K562 (cell line): ENCODE measurements around the gene PDCD1. TPM values are rescaled to one million over a fixed set of nuclear protein-coding genes. Genes with fewer than 3 reads are reported as not detected.

Source experiments
- ATF1 ChIP-seq, 2 experiments: fragments of 450-650 bp in 1 of 2; IDR thresholded peaks; 2 replicates each; pipeline ENCODE4 v1.6.1; 2016; ENCODE audit warnings: missing compliant biosample characterization in 1 of 2, missing genetic modification characterization in 1 of 2
- BRD4 ChIP-seq: fragments of 200-600 bp; sonication (generic); IDR thresholded peaks from 2 replicates; pipeline ENCODE4 v1.6.1; 2017; ENCODE audit warnings: inconsistent platforms
- CHCHD3 ChIP-seq: fragments of 250-450 bp; sonication (Bioruptor Pico); IDR thresholded peaks from 2 replicates; pipeline ENCODE4 v2.1.2; 2022; ENCODE audit warnings: mild to moderate bottlenecking
- CREB3L1 ChIP-seq: fragments of 450-650 bp; IDR thresholded peaks from 2 replicates; pipeline ENCODE4 v1.6.1; 2014; ENCODE audit warnings: low read depth, mild to moderate bottlenecking, moderate library complexity, borderline replicate concordance
- EHMT2 ChIP-seq: fragments of 450-650 bp; IDR thresholded peaks from 2 replicates; pipeline ENCODE4 v1.6.1; 2018; ENCODE audit warnings: antibody characterized with exemption
- ELF2 ChIP-seq: fragments of 250-450 bp; sonication (Bioruptor Pico); IDR thresholded peaks from 2 replicates; pipeline ENCODE4 v1.5.0; 2021; ENCODE audit warnings: mild to moderate bottlenecking
- ETV6 ChIP-seq, 3 experiments: fragments of 150-350 bp in 1 of 3; sonication (generic) in 1 of 3; formaldehyde crosslinking in 1 of 3; IDR thresholded peaks; 2 replicates each; pipeline versions ENCODE4 v1.6.1 to v1.8.0; 2014 to 2022; ENCODE audit warnings: borderline replicate concordance in 2 of 3, low read depth in 2 of 3, antibody characterized with exemption in 1 of 3, low read length in 1 of 3, mild to moderate bottlenecking in 1 of 3, missing genetic modification reagents in 1 of 3
- GABPA ChIP-seq: fragments of 200-800 bp; sonication (Bioruptor generic); conservative IDR thresholded peaks from 2 replicates; pipeline ENCODE4 v1.6.1; 2016; ENCODE audit warnings: low read depth, missing genetic modification characterization, missing compliant biosample characterization
- GATAD2B ChIP-seq: fragments of 450-650 bp; IDR thresholded peaks from 2 replicates; pipeline ENCODE4 v1.6.1; 2017; ENCODE audit warnings: mild to moderate bottlenecking, borderline replicate concordance
- GTF2F1 ChIP-seq: IDR thresholded peaks from 2 replicates; pipeline ENCODE4 v1.6.1; 2011; ENCODE audit warnings: low read depth, low read length, improper control_type of control experiment
- MECOM ChIP-seq: fragments of 250-450 bp; sonication (Bioruptor Pico); IDR thresholded peaks from 2 replicates; pipeline ENCODE4 v1.8.0; 2022; ENCODE audit warnings: inconsistent platforms
- MED1 ChIP-seq: sonication (generic); formaldehyde crosslinking; IDR thresholded peaks from 2 replicates; pipeline ENCODE4 v1.8.1; 2023; ENCODE audit warnings: missing genetic modification reagents, borderline replicate concordance
- POLR2G ChIP-seq: fragments of 200-400 bp; formaldehyde crosslinking; IDR thresholded peaks from 2 replicates; pipeline ENCODE4 v1.6.1; 2017; ENCODE audit warnings: low read depth, mild to moderate bottlenecking, antibody characterized with exemption, low read length, moderate library complexity
- RFX7 ChIP-seq: fragments of 250-450 bp; sonication (Bioruptor Pico); IDR thresholded peaks from 2 replicates; pipeline ENCODE4 v1.5.1; 2021; ENCODE audit warnings: mild to moderate bottlenecking
- SREBF2 ChIP-seq: sonication (generic); formaldehyde crosslinking; IDR thresholded peaks from 2 replicates; pipeline ENCODE4 v1.4.0; 2020; ENCODE audit warnings: mild to moderate bottlenecking, missing genetic modification reagents
- ZNF24 ChIP-seq: fragments of 450-650 bp; IDR thresholded peaks from 2 replicates; pipeline ENCODE4 v1.6.1; 2016
- ZNF274 ChIP-seq: IDR thresholded peaks from 2 replicates; pipeline ENCODE4 v1.6.1; 2011; ENCODE audit warnings: low read depth, mild to moderate bottlenecking, low read length, moderate library complexity, borderline replicate concordance
- ZNF436 ChIP-seq: fragments of 250-450, 450-650 bp; sonication (Bioruptor Pico); formaldehyde crosslinking; IDR thresholded peaks from 2 replicates; pipeline ENCODE4 v1.7.0; 2020; ENCODE audit warnings: mild to moderate bottlenecking
- polyA plus RNA-seq, 8 experiments: library from polyadenylated mRNA; depleted of rRNA in 4 of 8; stranded (reverse) in 5 of 8; unstranded in 3 of 8; fragments of >200 nt; fragmentation: Nextera tagmentation in 2 of 8; fragmentation: Illumina TruSeq in 1 of 8; extraction: Ambion mirVana in 2 of 8; extraction: Trizol in 1 of 8; gene quantifications; 2 replicates each; pipeline versions ENCODE4 v1.2.1 to v1.2.3, GENCODE V29; 2011 to 2014; ENCODE audit warnings: inconsistent platforms in 1 of 8, missing spikeins in 1 of 8
- total RNA-seq, 7 experiments: library from RNA; depleted of rRNA in 6 of 7; stranded (reverse); fragments of >200 nt in 6 of 7; fragmentation: Illumina TruSeq in 2 of 7; extraction: Trizol in 2 of 7; gene quantifications; 2 replicates each; pipeline versions ENCODE4 v1.2.1 to v1.2.3, GENCODE V29; 2011 to 2021; ENCODE audit warnings: low replicate concordance in 1 of 7
- TF ChIP-seq, protein P1 (sequence below), 2 experiments: fragments of 150-350 bp in 1 of 2; IDR thresholded peaks; 2 replicates each; pipeline ENCODE4 v1.6.1; 2012 to 2016; ENCODE audit warnings: low read depth in 2 of 2, low read length in 2 of 2, mild to moderate bottlenecking in 1 of 2, moderate library complexity in 1 of 2
- TF ChIP-seq, protein P2 (sequence below): fragments of 450-650 bp; IDR thresholded peaks from 2 replicates; pipeline ENCODE4 v1.6.1; 2016; ENCODE audit warnings: antibody characterized with exemption
- TF ChIP-seq, protein P3 (sequence below): fragments of 450-650 bp; IDR thresholded peaks from 2 replicates; pipeline ENCODE4 v1.6.1; 2016; ENCODE audit warnings: borderline replicate concordance

The PDCD1 gene
- total and polyA plus RNA-seq, 9 of the 15 experiments (the other 6 are each of a cell fraction or from before 2014, with no cell fraction given), result 0.15 to 2.5 (median 1.0) TPM; not detected in 2

DNA sequence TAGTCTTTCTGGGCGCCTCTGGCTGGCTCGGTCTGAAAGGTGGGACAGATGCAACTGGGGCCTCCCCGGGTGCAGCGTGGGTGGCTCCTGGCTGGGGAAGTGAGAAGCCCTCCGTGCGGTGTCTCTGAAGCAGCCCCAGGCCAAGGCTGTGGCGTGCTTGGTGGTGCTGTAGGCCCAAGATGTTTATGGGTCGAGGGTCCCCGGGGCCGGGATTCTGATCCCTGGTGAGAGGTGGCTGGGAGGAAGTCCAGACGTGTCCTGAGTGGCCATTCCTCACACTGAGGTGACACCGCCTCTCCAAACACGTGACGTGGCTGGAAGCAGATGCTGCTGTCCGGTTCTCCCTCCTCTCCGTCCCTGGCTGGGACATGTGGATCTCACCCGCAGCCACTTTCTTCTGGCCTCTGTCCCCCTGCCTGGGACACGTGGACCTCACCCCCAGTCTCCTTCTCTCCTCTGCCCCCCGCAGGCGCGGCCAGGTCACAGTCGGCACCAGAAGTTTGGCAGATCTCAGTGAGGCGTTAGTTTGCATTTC is 23.5 kb upstream of the PDCD1 start (continued):
- TF ChIP-seq, protein P1, sequence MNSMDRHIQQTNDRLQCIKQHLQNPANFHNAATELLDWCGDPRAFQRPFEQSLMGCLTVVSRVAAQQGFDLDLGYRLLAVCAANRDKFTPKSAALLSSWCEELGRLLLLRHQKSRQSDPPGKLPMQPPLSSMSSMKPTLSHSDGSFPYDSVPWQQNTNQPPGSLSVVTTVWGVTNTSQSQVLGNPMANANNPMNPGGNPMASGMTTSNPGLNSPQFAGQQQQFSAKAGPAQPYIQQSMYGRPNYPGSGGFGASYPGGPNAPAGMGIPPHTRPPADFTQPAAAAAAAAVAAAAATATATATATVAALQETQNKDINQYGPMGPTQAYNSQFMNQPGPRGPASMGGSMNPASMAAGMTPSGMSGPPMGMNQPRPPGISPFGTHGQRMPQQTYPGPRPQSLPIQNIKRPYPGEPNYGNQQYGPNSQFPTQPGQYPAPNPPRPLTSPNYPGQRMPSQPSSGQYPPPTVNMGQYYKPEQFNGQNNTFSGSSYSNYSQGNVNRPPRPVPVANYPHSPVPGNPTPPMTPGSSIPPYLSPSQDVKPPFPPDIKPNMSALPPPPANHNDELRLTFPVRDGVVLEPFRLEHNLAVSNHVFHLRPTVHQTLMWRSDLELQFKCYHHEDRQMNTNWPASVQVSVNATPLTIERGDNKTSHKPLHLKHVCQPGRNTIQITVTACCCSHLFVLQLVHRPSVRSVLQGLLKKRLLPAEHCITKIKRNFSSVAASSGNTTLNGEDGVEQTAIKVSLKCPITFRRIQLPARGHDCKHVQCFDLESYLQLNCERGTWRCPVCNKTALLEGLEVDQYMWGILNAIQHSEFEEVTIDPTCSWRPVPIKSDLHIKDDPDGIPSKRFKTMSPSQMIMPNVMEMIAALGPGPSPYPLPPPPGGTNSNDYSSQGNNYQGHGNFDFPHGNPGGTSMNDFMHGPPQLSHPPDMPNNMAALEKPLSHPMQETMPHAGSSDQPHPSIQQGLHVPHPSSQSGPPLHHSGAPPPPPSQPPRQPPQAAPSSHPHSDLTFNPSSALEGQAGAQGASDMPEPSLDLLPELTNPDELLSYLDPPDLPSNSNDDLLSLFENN (IDR thresholded peaks at IDR 0.05; ENCODE audit: low read depth in 2 of 2, low read length in 2 of 2), result no peak
- no peak for TF ChIP-seq SREBF2 (CRISPR knock-in tag)
- TF ChIP-seq BRD4, result no peak
- no peak for TF ChIP-seq ATF1 (CRISPR knock-in tag; IDR thresholded peaks at IDR 0.05)
- TF ChIP-seq ATF1 (tag; IDR thresholded peaks at IDR 0.05), result no peak
- TF ChIP-seq POLR2G, result 0 out of 2 replicates have a peak, but pooled peaks have one; percentile 17
- no peak for TF ChIP-seq EHMT2
- no peak for TF ChIP-seq GTF2F1
- TF ChIP-seq CHCHD3, result no peak
- TF ChIP-seq RFX7 (CRISPR knock-in tag), result no peak
- no peak for TF ChIP-seq ZNF24
- TF ChIP-seq, protein P2, sequence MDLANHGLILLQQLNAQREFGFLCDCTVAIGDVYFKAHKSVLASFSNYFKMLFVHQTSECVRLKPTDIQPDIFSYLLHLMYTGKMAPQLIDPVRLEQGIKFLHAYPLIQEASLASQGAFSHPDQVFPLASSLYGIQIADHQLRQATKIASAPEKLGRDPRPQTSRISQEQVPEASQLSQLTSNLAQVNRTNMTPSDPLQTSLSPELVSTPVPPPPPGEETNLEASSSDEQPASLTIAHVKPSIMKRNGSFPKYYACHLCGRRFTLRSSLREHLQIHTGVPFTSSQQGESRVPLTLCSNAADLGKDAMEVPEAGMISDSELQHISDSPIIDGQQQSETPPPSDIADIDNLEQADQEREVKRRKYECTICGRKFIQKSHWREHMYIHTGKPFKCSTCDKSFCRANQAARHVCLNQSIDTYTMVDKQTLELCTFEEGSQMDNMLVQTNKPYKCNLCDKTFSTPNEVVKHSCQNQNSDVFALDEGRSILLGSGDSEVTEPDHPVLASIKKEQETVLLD, result no peak
- no peak for TF ChIP-seq MED1
- no peak for TF ChIP-seq ELF2 (CRISPR knock-in tag)
- no peak for TF ChIP-seq GATAD2B
- TF ChIP-seq ETV6 (IDR thresholded peaks at IDR 0.05; ENCODE audit: borderline replicate concordance in 1 of 2, low read depth in 2 of 2, low read length in 1 of 2), result no peak
- no peak for TF ChIP-seq ETV6 (CRISPR knock-in tag; IDR thresholded peaks at IDR 0.05; ENCODE audit: borderline replicate concordance)
- TF ChIP-seq, protein P3, sequence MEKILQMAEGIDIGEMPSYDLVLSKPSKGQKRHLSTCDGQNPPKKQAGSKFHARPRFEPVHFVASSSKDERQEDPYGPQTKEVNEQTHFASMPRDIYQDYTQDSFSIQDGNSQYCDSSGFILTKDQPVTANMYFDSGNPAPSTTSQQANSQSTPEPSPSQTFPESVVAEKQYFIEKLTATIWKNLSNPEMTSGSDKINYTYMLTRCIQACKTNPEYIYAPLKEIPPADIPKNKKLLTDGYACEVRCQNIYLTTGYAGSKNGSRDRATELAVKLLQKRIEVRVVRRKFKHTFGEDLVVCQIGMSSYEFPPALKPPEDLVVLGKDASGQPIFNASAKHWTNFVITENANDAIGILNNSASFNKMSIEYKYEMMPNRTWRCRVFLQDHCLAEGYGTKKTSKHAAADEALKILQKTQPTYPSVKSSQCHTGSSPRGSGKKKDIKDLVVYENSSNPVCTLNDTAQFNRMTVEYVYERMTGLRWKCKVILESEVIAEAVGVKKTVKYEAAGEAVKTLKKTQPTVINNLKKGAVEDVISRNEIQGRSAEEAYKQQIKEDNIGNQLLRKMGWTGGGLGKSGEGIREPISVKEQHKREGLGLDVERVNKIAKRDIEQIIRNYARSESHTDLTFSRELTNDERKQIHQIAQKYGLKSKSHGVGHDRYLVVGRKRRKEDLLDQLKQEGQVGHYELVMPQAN, result peak; percentile 82; the same call in 1 of the 2 replicates
- TF ChIP-seq ZNF274, result no peak
- TF ChIP-seq MECOM, result no peak
- TF ChIP-seq CREB3L1, result peak; percentile 76; the same call in 1 of the 2 replicates
- TF ChIP-seq ZNF436 (CRISPR knock-in tag), result no peak
- no peak for TF ChIP-seq GABPA
